Activated T-helper 17 cell treated with anti-CD3 and anti-CD28 coated beads, Interleukin-2, amount 50 U/mL, for 72 hours (primary cell): ENCODE measurements around the gene LYRM7. TPM values are rescaled to one million over a fixed set of nuclear protein-coding genes. Genes with fewer than 3 reads are reported as not detected.
A peak's percentile ranks its signal among the peaks of the same experiment; 100 is the strongest.

Experiments
- ATAC-seq: fragments of 150-1000 bp; cut with Tn5 transposase; replicated peaks from 2 replicates; pipeline ENCODE4 v1.10.0; 2021; ENCODE audit warnings: mild to moderate bottlenecking, moderate library complexity
- H3K27ac Mint-ChIP-seq: one replicate; pipeline ENCODE4 v1.8.0; 2022; ENCODE audit warnings: mixed read lengths
- H3K27me3 Mint-ChIP-seq: one replicate; pipeline ENCODE4 v1.8.0; 2022; ENCODE audit warnings: mixed read lengths
- H3K36me3 Mint-ChIP-seq: one replicate; pipeline ENCODE4 v1.8.0; 2022; ENCODE audit warnings: low read depth, mild to moderate bottlenecking, mixed read lengths
- H3K4me1 Mint-ChIP-seq: one replicate; pipeline ENCODE4 v1.8.0; 2022; ENCODE audit warnings: mixed read lengths
- H3K4me3 Mint-ChIP-seq: one replicate; pipeline ENCODE4 v1.8.0; 2022; ENCODE audit warnings: mild to moderate bottlenecking, mixed read lengths
- H3K9me3 Mint-ChIP-seq: one replicate; pipeline ENCODE4 v1.8.0; 2022; ENCODE audit warnings: mixed read lengths
- total RNA-seq, 2 donors: library from RNA; stranded (reverse); gene quantifications; one replicate each; pipeline ENCODE4 v1.2.3, GENCODE V29; 2022

Gene LYRM7
- total RNA-seq, 2 donors from 2014 or later = 14.2 to 19.9 TPM

GRCh38 chr5:131196331-131196730 lies 25.6 kb downstream of the LYRM7 start:
- no peak overlapping the region for H3K4me3 Mint-ChIP-seq
- no peaks in the 10 kb centered on the region for H3K27me3 Mint-ChIP-seq
- no peak for ATAC-seq
- no peaks in the 10 kb centered on the region for H3K9me3 Mint-ChIP-seq
- H3K4me1 Mint-ChIP-seq = no peaks in the 10 kb centered on the region
- H3K36me3 Mint-ChIP-seq = peaks cover 6% of the 10 kb centered on the region
- H3K27ac Mint-ChIP-seq = no peak overlapping the region

DNA sequence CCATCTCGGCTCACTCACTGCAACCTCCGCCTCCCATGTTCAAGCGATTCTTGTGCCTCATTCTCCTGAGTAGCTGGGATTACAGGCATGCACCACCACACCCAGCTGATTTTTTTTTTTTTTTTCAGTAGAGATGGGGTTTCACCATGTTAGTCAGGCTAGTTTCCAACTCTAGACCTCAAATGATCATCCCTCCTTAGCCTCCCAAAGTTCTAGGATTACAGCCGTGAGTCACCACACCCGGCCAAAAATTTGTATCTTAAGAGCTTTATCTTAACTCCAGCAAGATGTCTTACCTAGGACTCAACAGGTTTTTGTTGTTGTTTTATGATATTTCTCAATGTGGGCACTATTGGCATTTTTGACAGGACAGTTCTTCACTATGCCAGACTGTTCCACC lies 27.9 kb downstream of the LYRM7 start:
- Mint-ChIP-seq H3K27me3 (no peaks in the 10 kb centered on the region), H3K4me3 (no peak overlapping the region), H3K4me1 (no peaks in the 10 kb centered on the region), H3K27ac (no peak overlapping the region), H3K36me3 (no peaks in the 10 kb centered on the region), H3K9me3 (no peaks in the 10 kb centered on the region)
- peak; percentile 37 for ATAC-seq

- no peak overlapping the region for H3K4me3 Mint-ChIP-seq
- no peaks in the 10 kb centered on the region for H3K27me3 Mint-ChIP-seq
- H3K27ac Mint-ChIP-seq = no peak overlapping the region
- no peaks in the 10 kb centered on the region for H3K36me3 Mint-ChIP-seq
- no peaks in the 10 kb centered on the region for H3K4me1 Mint-ChIP-seq
- ATAC-seq = no peak
- no peaks in the 10 kb centered on the region for H3K9me3 Mint-ChIP-seq
Measured at GRCh38 chr5:131200560-131200959, 29.8 kb downstream of the LYRM7 start.

DNA sequence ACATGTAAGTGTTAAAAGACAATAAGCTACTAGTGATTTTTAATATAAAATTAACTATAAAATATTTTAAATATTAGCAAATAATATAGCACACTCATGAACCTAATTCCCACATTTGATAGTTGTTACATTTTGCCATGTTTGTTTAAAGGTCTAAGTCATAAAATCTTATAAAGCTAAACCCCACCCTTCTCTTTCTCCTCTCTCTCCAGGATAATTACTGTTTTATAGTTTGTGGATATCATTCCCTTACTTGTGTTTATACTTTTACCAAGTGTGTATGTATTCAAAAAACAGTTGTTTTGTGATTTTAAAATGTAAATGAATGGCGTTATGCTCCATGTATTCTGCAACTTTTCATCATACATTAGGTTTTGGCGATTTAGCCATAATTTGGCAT lies 34.2 kb downstream of the LYRM7 start:
- Mint-ChIP-seq H3K4me1 (peaks cover 10% of the 10 kb centered on the region), H3K36me3 (no peaks in the 10 kb centered on the region), H3K4me3 (no peak overlapping the region), H3K27me3 (no peaks in the 10 kb centered on the region), H3K9me3 (no peaks in the 10 kb centered on the region), H3K27ac (no peak overlapping the region)
- no peak for ATAC-seq

DNA sequence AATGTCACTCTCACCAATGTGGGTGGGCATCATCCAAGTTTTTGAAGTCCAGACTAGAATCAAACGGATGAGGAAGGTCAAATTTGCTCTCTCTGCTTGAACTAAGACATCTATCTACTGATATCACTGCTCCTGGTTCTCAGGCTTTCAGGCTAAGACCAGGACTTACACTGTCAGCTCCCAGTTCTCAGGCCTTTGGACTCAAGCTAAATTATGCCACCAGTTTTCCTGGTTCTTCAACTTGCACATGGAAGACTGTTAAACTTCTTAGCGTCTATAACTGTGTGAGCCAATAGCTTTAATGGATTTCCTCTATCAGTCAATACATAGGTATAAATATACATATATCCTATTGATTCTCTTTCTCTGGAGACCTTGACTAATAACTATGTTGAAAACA lies 35.3 kb downstream of the LYRM7 start:
- H3K4me3 Mint-ChIP-seq = no peak overlapping the region
- no peaks in the 10 kb centered on the region for H3K36me3 Mint-ChIP-seq
- H3K4me1 Mint-ChIP-seq = peaks cover 21% of the 10 kb centered on the region
- ATAC-seq = no peak
- H3K9me3 Mint-ChIP-seq = no peaks in the 10 kb centered on the region
- H3K27ac Mint-ChIP-seq = peak overlapping the region; percentile 54
- H3K27me3 Mint-ChIP-seq = no peaks in the 10 kb centered on the region

- H3K9me3 Mint-ChIP-seq = no peaks in the 10 kb centered on the region
- ATAC-seq = no peak
- H3K27ac Mint-ChIP-seq = peak overlapping the region; percentile 54
- H3K36me3 Mint-ChIP-seq = no peaks in the 10 kb centered on the region
- H3K4me3 Mint-ChIP-seq = no peak overlapping the region
- H3K27me3 Mint-ChIP-seq = no peaks in the 10 kb centered on the region
- peaks cover 21% of the 10 kb centered on the region for H3K4me1 Mint-ChIP-seq
Measured at GRCh38 chr5:131206772-131207171, 36.0 kb downstream of the LYRM7 start.

DNA sequence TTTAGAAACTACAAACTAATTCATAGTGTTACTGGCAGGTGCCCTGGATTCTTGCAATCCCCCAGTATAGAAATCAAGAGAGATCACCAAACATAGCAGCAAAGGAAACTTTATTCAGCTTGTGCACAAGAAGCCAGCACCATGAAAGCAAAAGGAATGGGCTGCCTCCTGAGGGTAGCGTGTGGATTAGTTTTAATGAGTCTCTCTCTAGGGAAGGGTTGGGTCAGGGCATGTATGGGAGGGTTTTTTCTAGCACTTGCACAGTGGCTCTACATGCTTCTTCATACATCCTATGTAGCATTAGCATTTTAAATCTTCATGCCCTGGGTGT lies 38.4 kb downstream of the LYRM7 start:
- Mint-ChIP-seq H3K4me1 (peaks cover 25% of the 10 kb centered on the region), H3K27ac (peak overlapping the region; percentile 97), H3K27me3 (no peaks in the 10 kb centered on the region), H3K36me3 (no peaks in the 10 kb centered on the region), H3K4me3 (peak overlapping the region; percentile 93), H3K9me3 (no peaks in the 10 kb centered on the region)
- no peak for ATAC-seq

DNA sequence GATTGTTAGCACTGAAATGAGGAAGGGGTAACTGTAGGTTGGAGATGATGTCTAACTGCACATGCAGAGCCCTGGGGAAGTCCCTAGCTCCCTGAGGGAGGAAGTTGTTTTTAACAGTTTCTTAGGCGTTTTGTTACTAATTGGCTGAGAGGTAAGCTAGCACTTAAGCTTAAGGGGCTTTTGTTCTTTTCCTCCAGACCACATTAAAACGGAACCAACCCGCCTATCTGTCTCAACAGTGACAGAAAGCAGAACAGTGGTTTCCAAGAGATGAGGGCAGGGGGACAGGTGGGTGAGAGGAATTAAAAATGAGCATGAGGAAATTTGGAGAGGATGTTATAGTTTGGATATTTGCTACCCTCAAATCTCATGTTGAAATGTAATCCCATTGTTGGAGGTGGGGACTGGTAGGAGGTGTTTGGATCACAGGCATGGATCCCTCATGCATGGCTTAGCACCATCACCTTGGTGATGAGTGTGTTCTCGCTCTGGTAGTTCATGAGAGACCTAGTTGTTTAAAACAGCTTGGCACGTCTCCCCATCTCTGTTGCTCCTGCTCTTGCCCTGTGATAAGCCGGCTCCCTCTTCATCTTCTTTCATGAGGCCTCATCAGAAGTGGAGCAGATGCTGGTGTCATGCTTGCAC lies 38.9 kb downstream of the LYRM7 start:
- peak overlapping the region; percentile 93 for H3K4me3 Mint-ChIP-seq
- H3K36me3 Mint-ChIP-seq = no peaks in the 10 kb centered on the region
- no peaks in the 10 kb centered on the region for H3K27me3 Mint-ChIP-seq
- peak; percentile 96 for ATAC-seq
- H3K27ac Mint-ChIP-seq = peak overlapping the region; percentile 97
- peaks cover 25% of the 10 kb centered on the region for H3K4me1 Mint-ChIP-seq
- H3K9me3 Mint-ChIP-seq = no peaks in the 10 kb centered on the region

DNA sequence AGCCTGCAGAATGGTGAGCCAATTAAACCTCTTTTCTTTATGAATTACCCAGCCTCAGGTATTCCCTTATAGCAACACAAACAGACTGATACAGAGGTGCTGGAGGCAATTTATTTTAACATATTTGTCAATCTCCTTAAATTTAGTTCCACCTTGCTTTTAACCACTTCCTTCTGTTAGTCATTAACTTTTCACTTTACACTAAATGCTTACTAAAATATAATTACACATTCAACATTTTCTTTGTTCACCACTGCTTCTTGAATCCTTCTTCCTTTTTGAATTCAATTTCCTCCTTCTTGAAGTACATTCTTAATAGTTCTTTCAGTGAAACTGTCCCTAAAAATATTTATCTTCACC lies 39.4 kb downstream of the LYRM7 start:
- H3K27ac Mint-ChIP-seq = peak overlapping the region; percentile 97
- no peaks in the 10 kb centered on the region for H3K36me3 Mint-ChIP-seq
- H3K27me3 Mint-ChIP-seq = no peaks in the 10 kb centered on the region
- peaks cover 25% of the 10 kb centered on the region for H3K4me1 Mint-ChIP-seq
- ATAC-seq = no peak
- H3K9me3 Mint-ChIP-seq = no peaks in the 10 kb centered on the region
- H3K4me3 Mint-ChIP-seq = peak overlapping the region; percentile 93

DNA sequence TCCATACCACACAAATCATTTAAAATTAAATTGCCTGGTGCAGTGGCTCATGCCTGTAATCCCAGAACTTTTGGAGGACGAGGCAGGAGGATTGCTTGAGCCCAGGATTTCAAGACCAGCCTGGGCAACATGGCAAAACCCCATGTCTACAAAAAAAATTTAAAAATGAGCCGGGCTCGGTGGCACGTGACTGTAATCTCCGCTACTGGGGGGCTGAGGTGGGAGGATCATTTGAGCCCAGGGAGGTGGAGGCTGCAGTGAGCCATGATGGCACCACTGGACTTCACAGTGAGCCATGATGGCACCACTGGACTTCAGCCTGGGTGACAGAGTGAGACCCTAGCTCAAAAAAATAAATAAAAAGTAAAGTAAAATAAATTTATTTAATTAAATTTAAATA lies 40.9 kb downstream of the LYRM7 start:
- no peak for ATAC-seq
- Mint-ChIP-seq H3K9me3 (no peaks in the 10 kb centered on the region), H3K27me3 (no peaks in the 10 kb centered on the region), H3K27ac (no peak overlapping the region), H3K4me3 (peak overlapping the region; percentile 93), H3K4me1 (peaks cover 25% of the 10 kb centered on the region), H3K36me3 (no peaks in the 10 kb centered on the region)

- Mint-ChIP-seq H3K4me1 (peaks cover 25% of the 10 kb centered on the region), H3K27me3 (no peaks in the 10 kb centered on the region), H3K27ac (no peak overlapping the region), H3K36me3 (no peaks in the 10 kb centered on the region), H3K4me3 (peak overlapping the region; percentile 37), H3K9me3 (no peaks in the 10 kb centered on the region)
- no peak for ATAC-seq
Measured at GRCh38 chr5:131212471-131213021, 41.8 kb downstream of the LYRM7 start.

GRCh38 chr5:131214609-131215227 lies 44.0 kb downstream of the LYRM7 start:
- no peaks in the 10 kb centered on the region for H3K27me3 Mint-ChIP-seq
- ATAC-seq = no peak
- no peaks in the 10 kb centered on the region for H3K9me3 Mint-ChIP-seq
- H3K4me3 Mint-ChIP-seq = no peak overlapping the region
- no peaks in the 10 kb centered on the region for H3K36me3 Mint-ChIP-seq
- peaks cover 18% of the 10 kb centered on the region for H3K4me1 Mint-ChIP-seq
- H3K27ac Mint-ChIP-seq = peak overlapping the region; percentile 23

DNA sequence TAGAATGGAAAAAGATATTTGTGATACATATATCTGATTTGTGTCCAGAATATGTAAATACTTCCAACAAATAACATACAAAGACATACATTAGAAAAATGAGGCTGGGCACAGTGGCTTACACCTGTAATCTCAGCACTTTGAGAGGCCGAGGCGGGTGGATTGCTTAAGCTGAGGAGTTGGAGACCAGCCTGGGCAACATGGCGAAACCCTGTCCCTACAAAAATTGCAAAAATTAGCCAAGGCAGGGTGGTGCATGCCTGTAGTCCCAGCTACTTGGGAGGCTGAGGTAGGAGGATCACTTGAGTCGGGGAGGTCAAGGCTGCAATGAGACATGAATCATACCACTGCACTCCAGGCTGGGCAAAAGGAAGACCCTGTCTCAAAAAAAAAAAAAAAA lies 47.0 kb downstream of the LYRM7 start:
- no peak for ATAC-seq
- Mint-ChIP-seq H3K36me3 (no peaks in the 10 kb centered on the region), H3K4me1 (peaks cover 4% of the 10 kb centered on the region), H3K4me3 (no peak overlapping the region), H3K27me3 (no peaks in the 10 kb centered on the region), H3K27ac (no peak overlapping the region), H3K9me3 (no peaks in the 10 kb centered on the region)

DNA sequence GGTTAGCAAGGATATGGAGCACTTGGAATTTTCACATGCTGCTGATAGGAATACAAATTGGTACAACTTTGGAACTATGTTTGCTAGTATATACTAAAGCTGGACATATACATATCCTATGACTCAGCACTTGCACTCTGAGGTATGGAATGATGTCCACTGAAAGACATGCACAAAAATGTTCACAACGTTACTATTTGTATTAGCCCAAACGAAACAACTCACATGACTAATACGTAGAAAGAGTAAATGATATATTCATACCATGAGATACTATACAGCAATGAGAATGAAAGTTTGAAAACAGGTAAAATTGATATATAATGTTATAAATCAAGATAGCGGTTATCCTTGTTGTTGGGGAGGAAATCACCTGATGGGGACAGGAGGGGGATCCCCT lies 47.6 kb downstream of the LYRM7 start:
- peaks cover 4% of the 10 kb centered on the region for H3K4me1 Mint-ChIP-seq
- H3K36me3 Mint-ChIP-seq = no peaks in the 10 kb centered on the region
- ATAC-seq = peak; percentile 65
- H3K4me3 Mint-ChIP-seq = no peak overlapping the region
- H3K9me3 Mint-ChIP-seq = no peaks in the 10 kb centered on the region
- no peak overlapping the region for H3K27ac Mint-ChIP-seq
- H3K27me3 Mint-ChIP-seq = no peaks in the 10 kb centered on the region

- Mint-ChIP-seq H3K9me3 (no peaks in the 10 kb centered on the region), H3K4me1 (no peaks in the 10 kb centered on the region), H3K4me3 (no peak overlapping the region), H3K27me3 (no peaks in the 10 kb centered on the region), H3K36me3 (no peaks in the 10 kb centered on the region), H3K27ac (no peak overlapping the region)
- no peak for ATAC-seq
Measured at GRCh38 chr5:131220566-131220965, 49.8 kb downstream of the LYRM7 start.
